SHP77 (cell line): ENCODE measurements around the gene PCDHGB5.
"Not testable (repeated sequence)": the region's sequence is repeated elsewhere in the genome, so short reads cannot be mapped to it uniquely, and the experiment has no call there.

ENCODE experiments used
- DNase-seq, 2 experiments: peaks; one replicate each; lab custom pipeline; 2025; lab: John Stamatoyannopoulos, UW

Gene PCDHGB5

DNA sequence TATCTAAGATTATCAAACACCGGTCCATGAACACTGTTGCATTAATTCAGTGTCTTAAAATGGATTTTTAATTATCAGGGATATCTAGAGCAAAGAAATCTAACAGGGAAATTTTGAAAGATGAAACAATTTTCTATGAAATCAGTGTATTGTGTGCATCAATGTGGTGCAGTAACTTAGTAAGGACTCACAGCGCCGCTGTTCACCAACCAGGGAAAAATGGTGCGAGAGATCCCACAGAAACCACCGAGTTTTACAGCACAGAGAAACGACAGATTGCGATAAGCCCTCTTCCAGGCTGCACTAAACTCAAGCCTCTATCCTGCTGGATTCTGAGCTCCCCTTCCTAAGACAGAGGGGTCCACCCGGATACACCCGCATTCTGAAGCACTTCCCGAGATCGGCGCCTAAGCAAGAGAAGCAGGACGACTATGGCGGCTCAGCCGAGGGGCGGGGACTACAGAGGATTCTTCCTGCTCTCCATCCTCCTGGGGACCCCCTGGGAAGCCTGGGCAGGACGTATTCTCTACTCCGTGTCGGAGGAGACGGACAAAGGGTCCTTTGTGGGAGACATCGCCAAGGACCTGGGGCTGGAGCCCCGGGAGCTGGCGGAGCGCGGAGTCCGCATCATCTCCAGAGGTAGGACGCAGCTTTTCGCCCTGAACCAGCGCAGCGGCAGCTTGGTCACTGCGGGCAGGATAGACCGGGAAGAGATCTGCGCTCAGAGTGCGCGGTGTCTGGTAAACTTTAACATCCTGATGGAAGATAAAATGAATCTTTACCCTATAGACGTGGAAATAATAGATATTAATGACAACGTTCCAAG is 15.1 kb upstream of the PCDHGB5 start, which contains the start of gene PCDHGA7:
PCDHGA7 (plus strand) TSS at position 274 of the 826 bp plus-strand sequence; CDS start at position 432, 158 bp downstream.
- no peak for DNase-seq

DNA sequence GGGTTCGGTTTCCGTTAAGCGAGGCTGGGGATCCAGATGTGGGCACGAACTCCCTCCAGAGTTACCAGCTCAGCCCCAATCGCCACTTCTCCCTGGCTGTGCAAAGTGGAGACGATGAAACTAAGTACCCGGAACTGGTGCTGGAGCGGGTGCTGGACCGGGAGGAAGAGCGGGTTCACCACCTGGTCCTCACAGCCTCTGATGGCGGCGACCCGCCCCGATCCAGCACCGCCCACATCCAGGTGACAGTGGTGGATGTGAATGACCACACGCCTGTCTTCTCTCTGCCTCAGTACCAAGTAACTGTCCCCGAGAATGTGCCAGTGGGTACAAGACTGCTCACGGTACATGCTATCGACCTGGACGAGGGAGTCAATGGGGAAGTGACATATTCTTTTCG is 14.4 kb upstream of the PCDHGB5 start:
- DNase-seq: no peak

DNA sequence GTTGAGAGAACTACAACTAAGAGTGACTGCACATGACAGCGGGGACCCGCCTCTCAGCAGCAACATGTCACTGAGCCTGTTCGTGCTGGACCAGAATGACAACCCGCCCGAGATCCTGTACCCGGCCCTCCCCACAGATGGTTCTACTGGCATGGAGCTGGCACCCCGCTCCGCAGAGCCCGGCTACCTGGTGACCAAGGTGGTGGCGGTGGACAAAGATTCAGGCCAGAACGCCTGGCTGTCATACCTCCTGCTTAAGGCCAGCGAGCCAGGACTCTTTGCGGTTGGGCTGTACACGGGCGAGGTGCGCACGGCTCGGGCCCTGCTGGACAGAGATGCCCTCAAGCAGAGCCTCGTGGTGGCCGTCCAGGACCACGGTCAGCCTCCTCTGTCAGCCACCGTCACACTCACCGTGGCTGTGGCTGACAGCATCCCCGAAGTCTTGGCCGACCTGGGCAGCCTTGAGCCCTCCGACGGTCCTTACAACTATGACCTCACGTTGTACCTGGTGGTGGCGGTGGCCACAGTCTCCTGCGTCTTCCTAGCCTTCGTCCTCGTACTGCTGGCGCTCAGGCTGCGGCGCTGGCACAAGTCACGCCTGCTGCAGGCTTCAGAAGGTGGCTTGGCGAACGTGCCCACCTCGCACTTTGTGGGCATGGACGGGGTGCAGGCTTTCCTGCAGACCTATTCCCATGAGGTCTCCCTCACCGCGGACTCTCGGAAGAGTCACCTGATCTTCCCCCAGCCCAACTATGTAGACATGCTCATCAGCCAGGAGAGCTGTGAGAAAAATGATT is 13.1 kb upstream of the PCDHGB5 start:
- no peak for DNase-seq

DNA sequence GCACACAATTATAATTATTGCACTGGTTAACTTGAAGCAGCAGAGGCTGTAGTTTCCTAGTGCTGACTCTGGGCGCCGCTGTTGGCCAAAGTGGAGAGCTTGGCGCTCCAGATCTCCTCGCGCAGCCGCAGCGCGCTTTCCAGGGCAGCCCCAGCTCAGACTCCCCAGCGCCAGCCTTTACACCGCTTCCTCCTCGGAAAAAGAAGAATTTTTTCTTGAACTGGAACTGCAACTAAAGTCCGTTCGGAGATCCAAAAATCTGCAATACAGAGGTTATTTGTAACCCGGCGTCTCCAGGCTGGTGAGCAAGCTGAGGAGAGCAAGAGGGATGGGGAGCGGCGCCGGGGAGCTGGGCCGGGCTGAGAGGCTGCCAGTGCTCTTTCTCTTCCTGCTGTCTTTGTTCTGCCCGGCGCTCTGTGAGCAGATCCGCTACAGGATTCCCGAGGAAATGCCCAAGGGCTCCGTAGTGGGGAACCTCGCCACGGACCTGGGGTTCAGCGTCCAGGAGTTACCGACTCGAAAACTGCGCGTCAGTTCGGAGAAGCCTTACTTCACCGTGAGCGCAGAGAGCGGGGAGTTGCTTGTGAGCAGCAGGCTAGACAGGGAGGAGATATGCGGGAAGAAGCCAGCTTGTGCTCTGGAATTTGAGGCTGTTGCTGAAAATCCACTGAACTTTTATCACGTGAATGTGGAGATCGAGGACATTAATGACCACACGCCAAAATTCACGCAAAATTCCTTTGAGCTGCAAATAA is 10.0 kb upstream of the PCDHGB5 start, which contains the start of gene PCDHGB4:
PCDHGB4 (plus strand) TSS at position 142 of the 755 bp plus-strand sequence; CDS start at position 329, 187 bp downstream.
- DNase-seq: not testable (repeated sequence)

DNA sequence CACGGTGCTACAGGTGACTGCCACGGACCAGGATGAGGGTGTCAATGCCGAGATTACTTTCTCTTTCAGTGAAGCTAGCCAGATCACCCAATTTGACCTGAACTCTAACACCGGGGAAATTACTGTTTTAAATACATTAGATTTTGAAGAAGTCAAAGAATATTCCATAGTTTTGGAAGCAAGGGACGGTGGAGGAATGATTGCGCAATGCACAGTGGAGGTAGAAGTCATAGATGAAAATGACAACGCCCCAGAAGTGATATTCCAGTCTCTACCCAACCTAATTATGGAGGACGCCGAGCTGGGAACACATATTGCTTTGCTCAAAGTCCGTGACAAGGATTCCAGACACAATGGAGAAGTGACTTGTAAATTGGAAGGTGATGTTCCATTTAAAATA is 9.1 kb upstream of the PCDHGB5 start:
- DNase-seq: no peak

DNA sequence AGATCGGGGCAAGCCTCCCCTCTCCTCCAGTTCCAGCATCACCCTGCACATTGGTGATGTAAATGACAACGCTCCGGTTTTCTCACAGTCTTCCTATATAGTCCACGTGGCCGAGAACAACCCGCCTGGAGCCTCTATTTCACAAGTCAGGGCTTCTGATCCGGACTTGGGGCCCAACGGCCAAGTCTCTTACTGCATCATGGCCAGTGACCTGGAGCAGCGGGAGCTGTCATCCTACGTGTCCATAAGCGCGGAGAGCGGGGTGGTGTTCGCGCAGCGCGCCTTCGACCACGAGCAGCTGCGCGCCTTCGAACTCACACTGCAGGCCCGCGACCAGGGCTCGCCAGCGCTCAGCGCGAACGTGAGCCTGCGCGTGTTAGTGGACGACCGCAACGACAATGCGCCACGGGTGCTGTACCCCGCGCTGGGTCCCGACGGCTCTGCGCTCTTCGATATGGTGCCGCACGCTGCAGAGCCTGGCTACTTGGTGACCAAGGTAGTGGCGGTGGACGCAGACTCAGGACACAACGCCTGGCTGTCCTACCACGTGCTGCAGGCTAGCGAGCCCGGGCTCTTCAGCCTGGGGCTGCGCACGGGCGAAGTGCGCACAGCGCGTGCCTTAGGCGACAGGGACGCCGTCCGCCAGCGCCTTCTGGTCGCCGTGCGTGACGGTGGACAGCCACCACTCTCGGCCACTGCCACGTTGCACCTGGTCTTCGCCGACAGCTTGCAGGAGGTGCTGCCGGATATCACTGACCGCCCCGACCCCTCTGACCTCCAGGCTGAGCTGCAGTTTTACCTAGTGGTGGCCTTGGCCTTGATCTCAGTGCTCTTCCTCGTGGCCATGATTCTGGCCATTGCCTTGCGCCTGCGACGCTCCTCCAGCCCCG is 8.3 kb upstream of the PCDHGB5 start:
- no peak for DNase-seq

DNA sequence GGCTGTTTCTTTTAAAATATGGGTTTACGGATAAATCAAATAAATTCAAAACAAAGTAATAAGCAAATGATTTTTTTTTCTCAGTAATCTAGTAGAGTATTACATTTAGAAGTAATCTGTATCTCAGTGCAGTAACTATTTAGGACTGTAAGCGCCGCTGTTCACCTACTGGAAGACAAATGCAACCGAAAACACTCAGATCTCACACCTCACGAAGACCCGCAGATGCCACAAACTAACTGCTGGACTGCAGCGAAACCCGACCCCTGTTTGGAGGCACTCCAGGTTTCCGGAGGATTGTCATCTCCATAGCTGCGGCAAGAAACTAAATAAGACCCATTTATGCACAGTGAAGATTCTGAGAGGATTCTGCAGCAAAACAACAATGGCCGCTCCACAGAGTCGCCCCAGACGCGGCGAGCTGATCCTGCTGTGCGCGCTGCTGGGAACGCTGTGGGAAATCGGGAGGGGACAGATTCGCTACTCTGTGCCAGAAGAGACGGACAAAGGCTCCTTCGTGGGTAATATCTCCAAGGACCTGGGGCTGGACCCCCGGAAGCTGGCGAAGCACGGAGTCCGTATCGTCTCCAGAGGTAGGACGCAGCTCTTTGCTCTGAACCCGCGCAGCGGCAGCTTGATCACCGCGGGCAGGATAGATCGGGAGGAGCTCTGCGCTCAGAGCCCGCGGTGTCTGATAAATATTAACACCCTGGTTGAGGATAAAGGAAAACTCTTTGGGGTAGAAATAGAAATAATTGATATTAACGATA is 5.1 kb upstream of the PCDHGB5 start, which contains the start of gene PCDHGA8:
PCDHGA8 (plus strand) TSS at position 205 of the 770 bp plus-strand sequence; CDS start at position 386, 181 bp downstream.
- DNase-seq: no peak

DNA sequence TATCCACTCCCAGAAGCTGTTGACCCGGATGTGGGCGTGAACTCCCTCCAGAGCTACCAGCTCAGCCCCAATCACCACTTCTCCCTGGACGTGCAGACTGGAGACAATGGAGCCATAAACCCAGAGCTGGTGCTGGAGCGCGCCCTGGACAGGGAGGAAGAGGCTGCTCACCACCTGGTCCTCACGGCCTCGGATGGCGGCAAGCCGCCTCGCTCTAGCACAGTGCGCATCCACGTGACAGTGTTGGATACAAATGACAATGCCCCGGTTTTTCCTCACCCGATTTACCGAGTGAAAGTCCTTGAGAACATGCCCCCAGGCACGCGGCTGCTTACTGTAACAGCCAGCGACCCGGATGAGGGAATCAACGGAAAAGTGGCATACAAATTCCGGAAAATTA is 4.5 kb upstream of the PCDHGB5 start:
- DNase-seq: no peak

DNA sequence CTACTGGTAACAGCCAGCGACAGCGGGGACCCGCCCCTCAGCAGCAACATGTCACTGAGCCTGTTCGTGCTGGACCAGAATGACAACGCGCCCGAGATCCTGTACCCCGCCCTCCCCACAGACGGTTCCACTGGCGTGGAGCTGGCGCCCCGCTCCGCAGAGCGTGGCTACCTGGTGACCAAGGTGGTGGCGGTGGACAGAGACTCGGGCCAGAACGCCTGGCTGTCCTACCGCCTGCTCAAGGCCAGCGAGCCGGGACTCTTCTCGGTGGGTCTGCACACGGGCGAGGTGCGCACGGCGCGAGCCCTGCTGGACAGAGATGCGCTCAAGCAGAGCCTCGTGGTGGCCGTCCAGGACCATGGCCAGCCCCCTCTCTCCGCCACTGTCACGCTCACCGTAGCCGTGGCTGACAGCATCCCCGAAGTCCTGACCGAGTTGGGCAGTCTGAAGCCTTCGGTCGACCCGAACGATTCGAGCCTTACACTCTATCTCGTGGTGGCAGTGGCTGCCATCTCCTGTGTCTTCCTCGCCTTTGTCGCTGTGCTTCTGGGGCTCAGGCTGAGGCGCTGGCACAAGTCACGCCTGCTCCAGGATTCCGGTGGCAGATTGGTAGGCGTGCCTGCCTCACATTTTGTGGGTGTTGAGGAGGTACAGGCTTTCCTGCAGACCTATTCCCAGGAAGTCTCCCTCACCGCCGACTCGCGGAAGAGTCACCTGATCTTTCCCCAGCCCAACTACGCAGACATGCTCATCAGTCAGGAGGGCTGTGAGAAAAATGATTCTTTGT is 3.2 kb upstream of the PCDHGB5 start:
- not testable (repeated sequence) for DNase-seq

DNA sequence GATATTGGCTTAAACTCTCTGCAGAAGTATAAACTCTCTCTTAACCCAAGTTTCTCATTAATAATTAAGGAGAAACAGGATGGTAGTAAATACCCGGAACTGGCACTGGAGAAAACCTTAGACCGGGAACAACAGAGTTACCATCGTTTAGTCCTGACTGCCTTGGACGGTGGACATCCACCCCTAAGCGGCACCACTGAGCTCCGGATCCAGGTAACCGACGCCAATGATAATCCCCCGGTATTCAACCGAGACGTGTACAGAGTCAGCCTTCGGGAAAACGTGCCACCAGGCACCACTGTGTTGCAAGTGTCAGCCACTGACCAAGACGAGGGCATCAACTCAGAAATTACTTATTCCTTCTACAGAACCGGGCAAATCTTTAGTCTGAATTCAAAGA is 861 bp downstream of the PCDHGB5 start:
- no peak for DNase-seq

DNA sequence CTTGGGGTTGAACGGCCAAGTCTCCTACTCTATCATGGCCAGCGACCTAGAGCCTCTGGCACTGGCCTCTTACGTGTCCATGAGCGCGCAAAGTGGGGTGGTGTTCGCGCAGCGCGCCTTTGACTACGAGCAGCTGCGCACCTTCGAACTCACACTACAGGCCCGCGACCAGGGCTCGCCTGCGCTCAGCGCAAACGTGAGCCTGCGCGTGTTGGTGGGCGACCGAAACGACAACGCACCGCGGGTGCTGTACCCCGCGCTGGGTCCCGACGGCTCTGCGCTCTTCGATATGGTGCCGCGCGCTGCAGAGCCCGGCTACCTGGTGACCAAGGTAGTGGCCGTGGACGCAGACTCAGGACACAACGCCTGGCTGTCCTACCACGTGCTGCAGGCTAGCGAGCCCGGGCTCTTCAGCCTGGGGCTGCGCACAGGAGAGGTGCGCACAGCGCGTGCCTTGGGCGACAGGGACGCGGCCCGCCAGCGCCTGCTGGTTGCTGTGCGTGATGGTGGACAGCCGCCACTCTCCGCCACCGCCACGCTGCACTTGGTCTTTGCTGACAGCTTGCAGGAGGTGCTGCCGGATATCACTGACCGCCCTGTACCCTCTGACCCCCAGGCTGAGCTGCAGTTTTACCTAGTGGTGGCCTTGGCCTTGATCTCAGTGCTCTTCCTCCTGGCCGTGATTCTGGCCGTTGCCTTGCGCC is 2.0 kb downstream of the PCDHGB5 start:
- DNase-seq: no peak

DNA sequence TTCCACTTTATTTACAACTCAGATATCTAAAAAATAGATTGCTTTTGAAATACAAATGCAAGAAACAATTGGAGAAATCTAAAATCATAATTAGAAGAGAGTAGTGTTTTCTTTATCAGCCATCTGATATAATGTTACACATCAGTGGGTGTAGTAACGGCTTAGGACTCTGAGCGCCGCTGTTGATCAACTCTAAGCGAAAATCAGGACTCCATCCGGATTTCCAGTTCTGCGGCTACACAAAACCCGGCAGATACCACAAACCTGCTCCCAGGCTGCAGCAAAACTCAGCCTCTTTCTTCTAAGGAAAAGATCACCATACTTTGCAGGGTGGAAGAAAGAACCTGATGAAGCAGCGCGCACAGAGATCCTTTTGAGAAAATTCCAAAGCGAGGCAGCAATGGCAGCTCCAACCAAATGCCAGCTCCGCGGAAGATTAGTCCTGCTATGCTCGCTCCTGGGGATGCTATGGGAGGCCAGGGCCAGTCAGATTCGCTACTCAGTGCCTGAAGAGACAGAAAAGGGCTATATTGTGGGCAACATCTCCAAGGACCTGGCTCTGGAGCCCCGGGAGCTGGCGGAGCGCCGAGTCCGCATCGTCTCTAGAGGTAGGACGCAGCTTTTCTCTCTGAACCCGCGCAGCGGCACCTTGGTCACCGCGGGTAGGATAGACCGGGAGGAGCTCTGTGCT is 5.0 kb downstream of the PCDHGB5 start, which contains the start of gene PCDHGA9:
PCDHGA9 (plus strand) TSS at position 226 of the 691 bp plus-strand sequence; CDS start at position 401, 175 bp downstream.
- DNase-seq: peak; percentile 6 to 10

DNA sequence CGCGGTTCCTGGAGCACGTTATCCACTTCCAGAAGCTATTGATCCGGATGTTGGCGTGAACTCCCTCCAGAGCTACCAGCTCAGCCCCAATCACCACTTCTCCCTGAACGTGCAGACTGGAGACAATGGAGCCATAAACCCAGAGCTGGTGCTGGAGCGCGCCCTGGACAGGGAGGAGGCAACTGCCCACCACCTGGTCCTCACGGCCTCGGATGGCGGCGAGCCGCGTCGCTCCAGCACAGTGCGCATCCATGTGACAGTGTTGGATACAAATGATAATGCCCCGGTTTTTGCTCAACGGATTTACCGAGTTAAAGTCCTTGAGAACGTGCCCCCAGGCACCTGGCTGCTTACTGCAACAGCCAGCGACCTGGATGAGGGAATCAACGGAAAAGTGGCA is 5.6 kb downstream of the PCDHGB5 start:
- no peak for DNase-seq

DNA sequence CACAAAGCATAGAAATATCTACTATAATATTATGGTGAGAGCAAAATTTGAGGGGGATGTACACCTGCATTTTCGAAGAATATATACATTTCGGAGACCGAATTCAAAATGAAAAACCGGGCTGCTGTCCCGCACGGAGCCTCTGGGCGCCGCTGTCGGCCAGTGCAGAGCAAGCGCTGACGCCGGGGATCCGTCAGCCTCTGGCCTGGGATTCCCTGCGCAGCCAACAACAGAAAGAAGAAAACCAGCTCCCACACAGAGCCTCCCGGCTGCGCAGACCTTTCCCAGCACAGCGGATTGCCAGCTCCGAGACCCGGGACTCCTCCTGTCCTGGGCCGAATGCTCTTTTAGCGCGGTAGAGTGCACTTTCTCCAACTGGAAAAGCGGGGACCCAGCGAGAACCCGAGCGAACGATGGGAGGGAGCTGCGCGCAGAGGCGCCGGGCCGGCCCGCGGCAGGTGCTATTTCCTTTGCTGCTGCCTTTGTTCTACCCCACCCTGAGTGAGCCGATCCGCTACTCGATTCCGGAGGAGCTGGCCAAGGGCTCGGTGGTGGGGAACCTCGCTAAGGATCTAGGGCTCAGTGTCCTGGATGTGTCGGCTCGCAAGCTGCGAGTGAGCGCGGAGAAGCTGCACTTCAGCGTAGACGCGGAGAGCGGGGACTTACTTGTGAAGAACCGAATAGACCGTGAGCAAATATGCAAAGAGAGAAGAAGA is 10.2 kb downstream of the PCDHGB5 start, which contains the start of gene PCDHGB6:
PCDHGB6 (plus strand) TSS at position 232 of the 716 bp plus-strand sequence; CDS start at position 414, 182 bp downstream.
- DNase-seq: not testable (repeated sequence)

DNA sequence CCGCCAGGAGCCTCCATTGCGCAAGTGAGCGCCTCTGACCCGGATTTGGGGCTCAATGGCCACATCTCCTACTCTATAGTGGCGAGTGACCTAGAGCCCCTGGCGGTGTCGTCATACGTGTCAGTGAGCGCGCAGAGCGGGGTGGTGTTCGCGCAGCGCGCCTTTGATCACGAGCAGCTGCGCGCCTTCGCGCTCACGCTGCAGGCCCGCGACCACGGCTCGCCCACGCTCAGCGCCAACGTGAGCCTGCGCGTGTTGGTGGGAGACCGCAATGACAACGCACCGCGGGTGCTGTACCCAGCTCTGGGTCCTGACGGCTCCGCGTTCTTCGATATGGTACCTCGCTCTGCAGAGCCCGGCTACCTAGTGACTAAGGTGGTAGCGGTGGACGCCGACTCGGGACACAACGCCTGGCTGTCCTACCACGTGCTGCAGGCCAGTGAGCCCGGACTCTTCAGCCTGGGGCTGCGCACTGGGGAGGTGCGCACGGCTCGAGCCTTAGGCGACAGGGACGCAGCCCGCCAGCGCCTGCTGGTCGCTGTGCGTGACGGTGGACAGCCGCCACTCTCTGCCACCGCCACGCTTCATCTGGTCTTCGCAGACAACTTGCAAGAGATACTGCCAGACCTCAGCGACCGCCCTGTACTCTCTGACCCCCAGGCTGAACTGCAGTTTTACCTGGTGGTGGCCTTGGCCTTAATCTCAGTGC is 12.0 kb downstream of the PCDHGB5 start:
- no peak for DNase-seq

DNA sequence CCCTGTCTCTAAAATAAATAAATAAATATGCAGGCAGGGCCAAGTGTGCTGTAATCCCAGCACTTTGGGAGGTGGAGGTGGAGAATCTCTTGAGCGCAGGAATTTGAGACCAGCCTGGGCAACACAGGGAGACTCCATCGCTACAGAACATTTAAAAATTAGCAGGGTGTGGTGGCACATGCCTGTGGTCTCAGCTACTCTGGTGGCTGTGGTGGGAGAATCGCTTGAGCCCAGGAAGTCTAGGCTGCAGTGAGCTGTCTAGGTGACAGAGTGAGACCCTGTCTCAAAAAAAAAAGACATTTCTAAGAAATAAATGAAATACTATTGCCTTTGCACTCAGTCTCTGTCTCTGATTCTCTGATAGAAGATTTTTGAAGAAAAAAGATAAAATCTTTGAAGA is 13.8 kb downstream of the PCDHGB5 start:
- DNase-seq: no peak
